Fibroblast of skin of right biceps (primary cell): ENCODE results near the gene CDC5L.
"Not testable (repeated sequence)": the region's sequence is repeated elsewhere in the genome, so short reads cannot be mapped to it uniquely, and the experiment has no call there.

ENCODE experiments used
- DNase-seq: peaks from one replicate; pipeline ENCODE4 v3.0.0-alpha.2; 2013

CDC5L gene

DNA sequence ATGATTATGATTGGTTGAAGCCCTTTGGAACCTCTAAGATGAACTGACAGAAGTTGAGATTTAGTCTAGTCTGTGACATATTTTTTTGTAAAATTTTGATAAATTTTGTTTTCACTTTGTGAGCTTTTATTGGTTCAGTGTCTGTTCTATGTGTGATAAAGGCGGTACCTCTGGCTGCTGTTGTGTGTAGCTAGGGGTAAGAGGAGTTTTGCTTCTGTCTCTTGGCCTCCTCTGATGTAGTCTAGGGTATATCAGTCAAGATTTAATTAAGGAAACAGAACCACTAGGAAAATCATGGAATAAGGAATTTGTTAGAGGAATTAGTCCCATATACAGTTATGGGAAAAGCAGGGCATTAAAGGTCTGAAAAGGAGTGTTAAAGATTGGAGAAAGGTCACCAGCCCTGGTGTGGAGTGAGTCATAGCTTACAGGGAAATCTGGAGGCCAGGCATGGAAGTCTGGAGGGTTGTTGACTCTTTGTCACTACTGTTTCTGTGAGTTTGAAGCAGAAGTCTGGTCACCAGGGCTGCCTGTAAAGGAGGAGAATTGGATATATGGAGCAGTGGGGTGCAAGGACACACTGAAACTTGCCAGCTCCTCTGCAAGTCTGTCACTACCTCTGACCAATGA lies 28.5 kb downstream of the CDC5L start:
- DNase-seq, result peak; percentile 24

DNA sequence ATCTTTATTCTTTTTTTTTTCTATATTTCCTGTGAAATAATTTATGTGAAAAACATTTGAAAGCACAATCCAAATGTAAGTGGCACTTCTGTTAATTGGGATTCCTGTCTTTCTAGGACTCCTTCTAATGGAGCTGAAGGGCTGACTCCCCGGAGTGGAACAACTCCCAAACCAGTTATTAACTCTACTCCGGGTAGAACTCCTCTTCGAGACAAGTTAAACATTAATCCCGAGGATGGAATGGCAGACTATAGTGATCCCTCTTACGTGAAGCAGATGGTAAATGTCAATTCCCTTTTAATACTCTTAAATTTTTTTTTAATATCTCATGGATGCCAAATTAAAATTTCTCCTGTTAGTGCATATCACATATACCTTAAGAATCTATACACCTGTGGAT lies 35.0 kb downstream of the CDC5L start:
- no peak for DNase-seq

DNA sequence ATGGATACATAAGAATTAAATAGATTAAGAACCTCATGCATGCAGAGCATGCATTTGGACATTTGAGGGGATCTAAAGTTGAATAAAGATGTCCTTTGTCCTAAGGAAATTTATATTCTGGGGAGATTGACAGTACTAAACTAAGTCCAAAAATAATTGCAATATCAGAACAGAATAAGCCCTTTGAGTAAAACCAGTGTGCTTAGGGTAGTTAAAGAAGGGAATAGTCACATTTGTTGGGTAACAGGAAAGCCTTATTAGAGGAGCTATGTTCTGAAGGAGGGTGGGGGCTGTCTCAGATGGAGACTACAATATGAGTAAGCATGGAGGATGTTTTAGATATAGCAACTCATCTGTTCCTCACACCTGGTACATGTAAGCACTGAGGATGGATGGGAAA lies 35.8 kb downstream of the CDC5L start:
- no peak for DNase-seq

DNA sequence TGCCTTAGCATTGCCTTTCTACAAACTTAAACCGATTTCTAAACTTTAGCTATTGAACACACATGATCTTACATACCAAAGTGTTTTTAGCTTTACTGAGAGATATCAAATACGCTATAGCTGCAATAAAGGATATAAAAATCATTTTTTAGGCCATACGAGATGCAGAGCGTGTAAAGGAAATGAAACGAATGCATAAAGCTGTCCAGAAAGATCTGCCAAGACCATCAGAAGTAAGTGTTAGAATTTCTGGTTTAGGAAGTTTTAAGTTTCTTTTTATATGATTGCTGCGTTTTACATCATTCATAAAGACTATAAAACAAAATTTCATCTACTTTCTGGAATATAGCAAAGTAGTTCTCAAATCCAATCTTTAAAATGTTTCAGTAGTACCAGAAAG lies 38.4 kb downstream of the CDC5L start:
- no peak for DNase-seq

DNA sequence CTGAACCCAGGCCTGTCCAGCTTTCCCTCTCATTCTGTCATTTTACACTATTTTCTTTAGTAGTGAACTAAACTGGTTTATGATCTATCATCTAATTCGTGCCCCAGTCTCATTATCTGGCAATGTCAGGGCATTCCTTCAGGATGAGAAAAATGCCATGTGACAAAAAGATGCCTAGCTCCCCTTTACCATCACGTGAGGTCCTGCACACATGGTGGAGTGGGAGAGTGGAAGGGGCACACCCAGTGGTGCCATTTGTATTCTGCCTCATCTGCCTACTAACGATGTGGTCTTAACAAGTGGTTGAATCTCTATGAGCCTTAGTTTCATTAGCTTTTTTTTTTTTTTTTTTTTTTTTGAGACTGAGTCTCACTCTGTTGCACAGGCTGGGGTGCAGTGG lies 41.2 kb downstream of the CDC5L start:
- DNase-seq, result peak; percentile 41

DNA sequence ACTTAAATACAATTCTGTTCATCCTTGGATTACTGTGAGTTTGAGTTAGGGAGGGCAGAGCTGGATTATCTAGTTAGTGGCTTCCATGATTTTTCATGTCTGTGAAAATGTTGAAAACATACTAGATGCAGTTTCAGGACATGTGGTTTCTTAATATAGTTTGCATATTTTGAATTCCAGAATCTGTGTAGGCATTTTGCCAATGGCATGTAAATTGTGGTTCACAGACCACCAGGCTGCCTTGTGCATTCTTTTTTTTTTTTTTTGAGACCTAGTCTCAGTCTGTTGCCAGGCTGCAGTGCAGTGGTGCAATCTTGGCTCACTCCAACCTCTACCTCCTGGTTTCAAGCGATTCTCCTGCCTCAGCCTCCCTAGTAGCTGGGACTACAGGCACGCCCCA lies 42.8 kb downstream of the CDC5L start:
- DNase-seq, result peak; percentile 87

DNA sequence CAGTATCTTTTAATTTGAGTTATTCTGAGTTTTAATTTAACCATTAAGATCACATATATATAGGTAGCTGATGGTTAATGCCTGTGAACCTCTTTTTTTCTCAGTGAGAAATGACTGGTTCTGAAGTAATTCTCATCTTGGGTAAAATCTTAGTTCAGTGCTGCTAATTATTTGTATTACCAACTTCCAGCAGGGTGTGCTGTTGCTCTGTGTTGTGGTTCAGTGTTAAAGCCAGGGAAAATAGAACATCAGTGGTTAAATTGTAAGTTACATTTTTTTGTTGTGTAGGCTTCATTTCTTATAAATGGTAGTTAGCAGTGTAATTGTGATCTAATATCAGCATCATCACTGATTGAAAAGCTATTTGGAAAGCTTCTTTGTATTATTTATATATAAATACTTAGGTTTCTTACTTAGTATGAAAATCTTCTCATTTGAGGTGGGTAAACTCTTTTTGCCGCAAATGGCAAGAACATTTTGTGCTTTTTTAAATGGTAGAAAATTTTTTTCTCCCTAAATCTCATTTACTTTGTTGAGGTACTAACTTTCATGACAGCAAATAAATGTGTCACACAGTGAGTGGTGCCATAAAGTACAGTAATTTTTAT lies 43.7 kb downstream of the CDC5L start:
- DNase-seq, result peak; percentile 73

DNA sequence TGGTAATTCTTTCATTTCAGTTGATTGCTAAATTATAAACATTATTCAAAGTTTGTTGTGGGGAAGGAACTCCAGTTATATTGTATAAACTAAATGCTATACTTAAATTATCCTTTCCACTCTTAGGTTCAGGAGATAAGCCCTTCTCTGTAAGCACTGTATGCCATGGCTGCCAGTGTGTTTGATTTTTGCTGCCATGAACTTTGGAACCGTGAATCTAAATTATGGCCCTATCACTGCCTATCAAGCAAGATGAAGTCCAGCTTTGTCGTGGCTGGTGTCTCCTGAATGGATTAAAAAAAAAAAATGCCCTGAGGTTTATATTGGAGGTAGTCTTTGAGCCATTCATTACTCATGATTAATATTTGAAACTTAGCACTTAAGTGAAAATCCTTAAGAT lies 44.7 kb downstream of the CDC5L start:
- DNase-seq, result no peak

DNA sequence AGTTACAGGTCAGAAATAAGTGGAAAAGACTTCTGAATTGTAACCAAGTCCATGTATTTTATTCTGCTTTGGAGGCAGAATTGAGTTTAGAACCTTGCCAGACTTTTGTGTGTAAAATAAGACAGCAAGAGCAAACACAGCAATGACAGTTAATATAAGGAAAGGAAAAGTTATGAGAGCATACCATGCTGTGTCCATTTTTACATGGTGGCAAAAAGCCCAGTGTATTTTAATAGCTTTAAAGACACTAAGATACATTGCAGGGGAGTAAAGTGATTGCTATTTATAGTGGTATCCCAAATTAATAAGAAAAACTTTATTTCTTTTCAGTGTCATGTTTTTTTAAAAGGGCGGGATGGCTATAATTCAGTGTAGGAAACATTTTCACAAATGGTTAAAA lies 45.2 kb downstream of the CDC5L start:
- no peak for DNase-seq

DNA sequence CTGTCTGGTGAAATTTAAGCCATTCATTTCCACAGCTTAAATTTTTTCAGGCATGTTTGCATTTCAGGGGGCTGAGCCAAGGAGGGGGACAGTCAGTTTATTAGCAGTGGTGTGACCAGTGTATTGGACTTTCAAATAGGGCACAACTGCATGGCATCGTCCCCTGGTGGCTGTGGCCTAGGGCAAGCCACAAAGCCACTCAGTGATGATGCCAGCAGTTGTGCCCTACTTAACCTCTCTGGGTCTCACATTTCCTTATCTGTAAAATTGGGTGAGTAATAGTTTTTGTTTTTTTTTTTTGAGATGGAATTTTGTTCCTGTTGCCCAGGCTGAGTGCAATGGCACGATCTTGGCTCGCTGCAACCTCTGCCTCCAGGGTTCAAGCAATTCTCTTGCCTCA lies 48.0 kb downstream of the CDC5L start:
- DNase-seq, result no peak

DNA sequence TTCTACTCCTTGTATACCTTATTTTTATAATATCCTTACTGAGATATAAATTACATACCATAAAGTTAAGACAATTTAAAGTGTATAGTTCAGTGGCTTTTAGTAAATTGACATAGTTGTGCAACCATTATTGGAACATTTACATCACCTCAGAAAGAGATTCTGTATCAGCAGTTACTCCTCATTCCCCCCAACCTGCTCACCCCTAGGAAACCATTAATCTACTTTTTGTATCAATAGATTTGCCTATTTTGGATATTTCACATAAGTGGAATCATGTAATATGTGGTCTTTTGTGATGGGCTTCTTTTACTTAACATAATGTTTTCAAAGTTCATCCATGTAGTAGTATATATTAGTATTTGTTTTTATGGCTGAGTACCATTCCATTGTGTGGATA lies 51.3 kb downstream of the CDC5L start:
- no peak for DNase-seq

DNA sequence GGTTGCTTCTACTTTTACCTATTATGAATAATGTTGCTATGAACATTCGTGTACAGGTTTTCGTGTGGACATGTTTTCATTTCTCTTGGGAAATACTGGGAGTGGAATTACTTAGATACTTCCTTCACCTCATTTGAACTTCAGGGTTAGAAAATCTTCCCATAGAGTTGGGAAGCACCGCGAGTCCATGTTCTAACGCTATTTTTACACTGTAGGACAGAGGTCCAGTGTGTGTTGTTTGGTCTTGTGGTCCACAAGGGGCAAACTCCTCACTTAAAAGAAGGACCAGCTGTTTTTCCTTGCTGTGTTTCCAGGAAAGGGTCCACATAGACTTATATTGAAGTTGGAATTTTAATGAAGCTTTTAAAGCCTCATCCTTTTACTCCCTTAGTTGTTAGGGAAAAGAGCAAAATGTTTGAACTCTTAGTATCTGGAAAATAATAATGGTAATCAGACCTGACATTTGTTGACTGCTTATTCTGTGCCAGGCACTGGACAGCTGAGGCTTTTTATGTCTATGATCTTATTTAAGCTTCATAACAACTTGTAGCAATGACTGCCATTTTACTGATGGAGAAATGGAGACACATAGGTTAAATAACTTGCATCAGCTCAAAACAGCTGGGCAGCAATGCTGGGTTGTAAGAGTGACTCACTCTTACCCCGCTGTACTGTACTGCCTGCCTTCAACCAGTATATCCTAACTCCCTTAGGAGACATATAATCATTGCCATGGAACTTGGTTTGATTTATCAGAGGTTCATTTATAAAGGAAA lies 52.0 kb downstream of the CDC5L start:
- DNase-seq, result peak; percentile 80

DNA sequence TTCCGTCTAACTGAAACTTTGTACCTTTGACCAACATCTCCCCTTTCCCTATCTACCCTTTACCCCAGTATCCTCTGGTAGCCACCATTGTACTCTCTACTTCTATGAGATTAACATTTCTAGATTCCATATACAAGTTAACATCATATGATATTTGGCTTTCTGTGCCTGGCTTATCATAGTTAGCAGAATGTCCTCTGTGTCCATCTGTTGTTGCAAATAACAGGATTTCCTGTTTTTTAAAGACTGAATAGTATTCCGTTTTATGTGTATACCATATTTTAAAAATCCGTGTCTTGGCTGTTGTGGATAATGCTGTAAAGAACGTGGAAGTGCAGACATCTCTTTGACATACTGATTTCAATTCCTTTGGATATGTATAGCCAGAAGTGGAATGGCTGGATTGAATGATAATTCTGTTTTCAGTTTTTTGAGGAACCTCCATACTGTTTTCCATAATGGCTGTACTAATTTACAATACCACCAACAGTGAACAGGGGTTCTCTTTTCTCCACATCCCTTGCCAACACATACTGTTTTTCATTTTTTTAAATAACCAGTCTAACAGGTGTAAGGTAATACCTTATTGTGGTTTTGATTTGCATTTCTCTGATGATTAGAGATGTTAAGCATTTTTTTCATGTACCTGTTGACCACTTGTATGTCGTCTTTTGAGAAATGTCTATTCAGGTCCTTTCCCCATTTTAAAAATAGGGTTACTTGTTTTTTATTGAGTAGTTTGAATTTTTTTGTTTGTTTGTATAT lies 53.8 kb downstream of the CDC5L start:
- DNase-seq, result no peak

DNA sequence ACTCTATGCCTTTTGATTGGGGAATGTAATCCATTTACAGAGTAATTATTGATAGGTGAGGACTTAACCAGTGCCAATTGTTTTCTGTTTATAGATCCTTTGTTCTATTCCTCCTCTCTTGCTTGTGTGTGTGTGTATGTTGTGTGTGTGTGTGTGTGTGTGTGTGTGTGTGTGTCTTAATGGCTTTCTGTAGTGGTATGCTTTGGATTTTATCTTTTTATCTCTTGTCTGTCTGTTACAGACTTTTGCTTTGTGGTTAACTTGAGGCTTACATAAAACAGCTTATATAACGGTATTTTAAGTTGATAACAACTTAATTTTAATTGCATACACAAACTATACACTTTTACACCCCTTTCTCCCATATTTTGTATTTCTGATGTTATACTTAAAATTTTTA lies 54.7 kb downstream of the CDC5L start:
- no peak for DNase-seq

DNA sequence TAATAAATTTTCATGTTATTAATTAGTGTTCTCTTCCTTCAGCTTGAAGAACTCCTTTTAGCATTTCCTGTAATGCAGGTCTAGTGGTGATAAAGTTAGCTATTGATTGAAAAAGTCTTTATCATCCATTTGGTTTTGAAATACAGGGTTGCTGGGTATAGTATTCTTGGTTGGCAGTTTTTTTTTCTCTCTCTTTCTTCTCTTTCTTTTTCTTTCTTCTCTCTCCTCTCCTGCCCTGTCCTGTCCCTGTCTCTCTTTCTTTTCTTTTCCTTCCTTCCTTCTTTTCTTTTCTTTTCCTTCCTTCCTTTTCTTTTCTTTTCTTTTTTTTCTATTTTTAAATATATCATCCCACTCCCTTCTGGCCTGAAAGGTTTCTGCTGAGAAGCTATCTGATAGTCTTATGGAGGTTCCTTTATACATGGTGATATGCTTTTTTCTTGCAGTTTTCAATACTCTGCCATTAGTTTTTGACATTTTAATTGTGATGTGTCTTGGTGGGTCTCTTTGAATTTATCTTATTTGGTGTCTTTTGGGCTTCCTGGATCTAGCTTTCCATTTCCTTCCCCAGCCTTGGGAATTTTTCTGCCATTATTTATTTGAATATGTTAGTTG lies 55.4 kb downstream of the CDC5L start:
- no peak for DNase-seq

DNA sequence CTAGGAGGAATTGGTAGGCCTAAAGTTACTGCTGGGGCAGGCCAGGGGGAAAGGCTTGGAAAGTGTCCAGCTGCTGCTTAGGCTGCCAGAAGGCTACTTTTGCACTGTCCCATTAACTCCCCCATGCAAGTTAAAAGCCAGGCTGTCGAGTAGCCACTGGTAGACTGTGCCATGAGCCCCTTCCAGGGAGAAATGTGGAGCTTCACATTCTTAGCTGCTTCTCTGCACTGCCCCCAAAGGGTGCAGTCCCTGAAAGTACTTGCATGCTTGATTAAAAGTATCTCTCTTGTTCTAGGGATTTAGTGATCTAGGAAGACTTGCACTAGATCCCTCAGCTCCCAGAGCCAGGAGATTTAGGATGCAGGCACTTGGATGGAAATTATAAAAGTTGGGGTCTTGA lies 57.3 kb downstream of the CDC5L start:
- no peak for DNase-seq

DNA sequence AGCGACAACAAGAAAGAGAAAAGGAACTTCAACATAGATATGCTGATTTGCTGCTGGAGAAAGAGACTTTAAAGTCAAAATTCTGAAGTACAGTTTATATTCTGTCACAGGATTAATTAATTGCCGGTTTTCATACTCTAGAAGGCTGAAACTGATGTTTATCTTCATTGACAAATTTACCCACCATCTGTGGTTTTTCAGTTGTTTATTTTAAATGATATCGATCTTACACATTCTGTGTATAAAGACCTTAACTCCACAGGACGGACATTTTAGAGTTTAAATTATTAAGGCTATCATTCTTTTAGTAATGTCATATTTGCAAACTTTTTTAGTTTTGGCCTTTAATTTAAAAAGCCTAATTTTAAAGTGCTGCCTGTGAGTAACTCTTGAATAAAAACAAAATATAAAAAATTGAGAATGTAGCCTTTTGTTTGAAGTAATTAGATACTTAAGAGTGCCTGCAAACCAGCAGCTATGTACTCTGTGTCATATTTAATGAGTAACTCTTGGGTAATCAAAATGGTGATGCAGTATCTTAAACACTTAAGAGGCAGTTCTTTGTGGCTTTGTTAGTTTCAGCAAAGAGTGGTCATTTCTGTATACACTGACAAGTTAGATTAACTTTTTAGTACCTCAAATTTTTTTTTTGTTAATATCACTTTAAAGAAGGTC lies 59.3 kb downstream of the CDC5L start:
- DNase-seq, result peak; percentile 83

DNA sequence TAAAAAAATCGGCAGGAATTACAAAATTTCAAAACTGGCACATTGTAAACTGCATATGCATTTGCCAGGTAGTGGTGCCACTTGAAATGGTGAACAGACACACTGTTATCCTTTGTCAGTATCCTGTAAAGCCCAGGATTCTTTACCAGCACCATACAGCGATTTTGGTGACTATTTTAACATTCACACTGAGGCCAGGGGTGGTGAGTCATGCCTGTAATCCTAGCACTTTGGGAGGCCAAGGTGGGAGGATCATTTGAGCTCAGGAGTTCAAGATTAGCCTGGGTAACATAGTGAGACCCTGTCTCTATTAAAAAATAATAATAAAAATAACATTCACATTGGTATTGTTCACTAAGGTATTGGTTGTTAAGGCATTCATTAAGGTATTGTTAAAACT lies 61.7 kb downstream of the CDC5L start:
- not testable (repeated sequence) for DNase-seq

DNA sequence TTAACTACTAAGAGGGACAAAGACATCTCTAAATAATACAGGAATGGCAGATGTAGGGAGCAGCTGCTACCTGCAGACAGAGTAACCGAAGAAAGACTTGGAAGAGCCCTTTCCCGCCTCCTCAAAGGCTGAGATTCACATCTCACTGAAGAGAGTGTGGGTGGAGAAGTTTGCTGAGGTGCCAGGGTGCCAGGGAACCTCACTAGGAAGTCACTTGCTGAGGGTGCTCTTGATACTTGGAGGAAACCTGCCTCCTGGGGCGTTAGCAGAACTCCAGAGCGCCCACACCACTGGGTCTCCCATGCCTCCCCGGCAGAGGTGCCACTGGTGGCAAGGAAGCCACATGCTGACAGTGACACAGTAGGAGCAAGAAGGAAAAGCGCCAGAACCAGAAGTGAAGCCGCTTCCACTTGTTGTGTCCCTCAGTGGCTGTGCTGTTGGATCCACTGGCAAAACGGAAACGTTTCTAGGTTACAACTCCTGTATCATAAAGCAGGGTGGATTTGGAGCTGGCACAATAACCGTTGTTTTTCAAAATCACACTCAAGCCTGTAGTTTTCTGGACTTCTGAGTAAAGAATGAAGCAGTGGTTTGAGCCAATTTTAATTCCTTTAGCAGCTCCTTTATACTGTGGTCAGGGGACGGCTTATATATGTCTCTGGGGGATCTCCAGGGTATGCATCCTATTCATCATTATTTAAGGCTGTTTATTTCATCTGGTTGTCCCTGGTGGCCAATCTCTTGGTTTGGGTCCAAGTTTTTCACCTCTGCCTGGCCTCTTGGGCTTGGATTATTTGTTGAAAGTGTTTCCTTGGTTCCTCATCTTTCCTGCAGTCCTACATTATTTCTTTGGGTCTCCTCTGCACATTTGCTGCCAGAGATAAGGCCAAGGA lies 64.5 kb downstream of the CDC5L start:
- peak; percentile 67 for DNase-seq

DNA sequence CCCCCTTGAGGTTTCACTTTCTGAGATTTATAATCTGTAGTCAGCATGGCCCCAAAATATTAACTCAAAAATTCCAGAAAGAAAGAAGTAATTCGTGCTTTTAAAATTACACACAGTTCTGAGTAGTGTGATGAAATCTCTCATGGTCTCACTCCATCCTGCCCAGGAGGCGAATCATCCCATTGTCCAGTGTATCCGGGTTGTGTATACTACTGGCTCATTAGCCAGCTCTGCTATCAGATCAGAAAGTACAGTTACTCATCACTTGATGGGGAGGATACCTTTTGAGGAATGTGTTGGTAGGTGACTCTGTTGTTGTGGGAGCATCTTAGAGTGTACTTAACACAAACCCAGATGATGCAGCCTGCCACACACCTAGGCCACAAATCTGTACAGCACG lies 65.2 kb downstream of the CDC5L start:
- DNase-seq, result peak; percentile 85

DNA sequence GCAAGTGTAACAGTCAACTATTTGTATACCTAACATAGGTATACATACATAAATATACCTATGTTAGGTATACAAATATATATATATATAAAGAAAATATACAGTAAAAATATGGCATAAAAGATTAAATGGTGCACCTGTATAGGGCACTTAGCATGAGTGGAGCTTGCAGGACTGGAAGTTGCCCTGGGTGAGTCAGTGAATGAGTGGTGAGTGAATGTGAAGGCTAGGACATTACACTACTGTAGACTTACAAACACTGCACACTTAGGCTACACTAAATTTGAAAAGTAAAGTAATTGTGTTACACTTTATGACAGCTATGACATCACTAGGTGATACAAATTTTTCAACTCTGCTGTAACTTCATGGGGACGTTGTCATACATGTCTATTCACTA lies 65.6 kb downstream of the CDC5L start:
- no peak for DNase-seq

DNA sequence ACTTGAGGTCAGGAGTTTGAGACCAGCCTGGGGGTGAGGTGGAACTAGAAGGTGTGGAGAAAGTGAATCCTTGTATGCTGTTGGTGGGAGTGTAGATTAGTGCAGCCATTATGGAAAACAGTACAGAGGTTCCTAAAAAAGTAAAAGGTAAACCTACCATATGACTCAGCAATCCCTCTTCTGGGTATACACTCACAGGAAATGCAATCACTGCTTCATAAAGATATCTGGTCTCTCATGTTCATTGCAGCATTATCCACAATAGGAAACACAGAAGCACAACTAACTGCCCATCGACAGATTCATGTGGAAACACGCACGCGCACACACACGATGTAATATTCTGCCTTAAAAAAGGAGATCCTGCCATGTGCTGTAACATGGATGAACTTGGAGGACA lies 66.7 kb downstream of the CDC5L start:
- DNase-seq, result no peak
